ENCODE data around the gene RAP1B. TPM values are rescaled to one million over a fixed set of nuclear protein-coding genes. Genes with fewer than 3 reads are reported as not detected.

The RAP1B gene
- total RNA-seq, 1 donor from 2014 or later, result 139 TPM

DNA sequence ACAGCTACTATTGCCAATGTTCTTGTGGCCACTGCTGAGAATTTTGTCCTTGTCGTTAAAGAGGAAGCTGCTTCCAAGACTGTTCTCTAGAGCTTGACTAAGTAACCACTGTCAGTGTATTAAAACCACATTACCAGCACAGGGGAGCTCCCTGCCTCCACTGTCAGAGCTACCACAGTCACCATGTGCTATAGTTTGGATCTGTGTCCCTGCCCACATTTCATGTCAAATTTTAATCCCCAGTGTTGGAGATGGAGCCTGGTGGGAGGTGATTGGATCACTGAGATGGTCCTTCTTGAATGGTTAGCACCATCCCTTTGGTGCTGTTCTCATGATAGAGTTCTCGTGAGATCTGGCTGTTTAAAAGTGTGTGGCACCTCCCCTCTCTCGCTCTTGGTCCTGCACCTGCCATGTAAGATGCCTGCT, 23.2 kb upstream of the RAP1B start:
- TF ChIP-seq CTCF (conservative IDR thresholded peaks at IDR 0.05; ENCODE audit: low read depth, low read length), result no peak
- no peak overlapping the region for H3K4me3 ChIP-seq (ENCODE audit: low read depth, low read length)
- DNase-seq (ENCODE audit: low read depth), result no peak

GRCh38 chr12:68589194-68589593, 21.5 kb upstream of the RAP1B start:
- no peak overlapping the region for H3K4me3 ChIP-seq (ENCODE audit: low read depth, low read length)
- DNase-seq (ENCODE audit: low read depth), result no peak
- no peak for TF ChIP-seq CTCF (conservative IDR thresholded peaks at IDR 0.05; ENCODE audit: low read depth, low read length)

DNA sequence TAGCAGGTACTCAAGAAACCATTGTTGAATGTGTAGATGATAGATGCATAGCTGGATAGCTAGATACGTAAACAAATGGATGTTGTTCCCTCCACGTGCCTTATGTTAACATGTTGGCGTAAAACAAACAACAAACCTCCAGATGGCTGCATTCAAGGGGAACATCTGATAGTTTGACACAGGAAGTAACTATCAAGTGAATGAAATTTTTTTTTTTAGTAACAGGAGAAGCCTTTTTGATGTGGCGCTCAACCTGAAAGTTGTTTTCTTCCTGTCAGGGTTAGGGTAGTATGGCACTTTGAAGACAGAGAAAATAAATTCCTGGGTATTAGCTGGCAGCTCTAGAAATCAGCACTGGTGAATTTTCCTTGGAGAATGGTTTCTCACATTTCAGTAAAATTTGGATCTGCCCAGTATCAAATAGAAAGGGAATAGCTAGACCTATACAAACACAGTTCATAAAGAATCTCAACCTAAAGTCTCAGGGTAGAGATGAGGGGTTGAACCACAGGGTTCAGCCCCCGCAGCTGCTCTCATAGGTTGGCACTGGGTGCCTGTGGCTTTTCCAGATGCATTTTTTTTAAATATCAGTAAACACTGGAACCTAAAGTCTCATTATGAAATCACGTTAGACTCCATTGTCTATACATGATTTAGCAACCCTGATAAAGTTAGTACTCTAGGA, 18.8 kb upstream of the RAP1B start:
- no peak for DNase-seq (ENCODE audit: low read depth)
- no peak for TF ChIP-seq CTCF (conservative IDR thresholded peaks at IDR 0.05; ENCODE audit: low read depth, low read length)
- no peak overlapping the region for H3K4me3 ChIP-seq (ENCODE audit: low read depth, low read length)

- no peak overlapping the region for H3K4me3 ChIP-seq (ENCODE audit: low read depth, low read length)
- no peak for DNase-seq (ENCODE audit: low read depth)
- TF ChIP-seq CTCF (conservative IDR thresholded peaks at IDR 0.05; ENCODE audit: low read depth, low read length), result no peak
These were observed 15.5 kb upstream of the RAP1B start for GRCh38 chr12:68595241-68595640.

DNA sequence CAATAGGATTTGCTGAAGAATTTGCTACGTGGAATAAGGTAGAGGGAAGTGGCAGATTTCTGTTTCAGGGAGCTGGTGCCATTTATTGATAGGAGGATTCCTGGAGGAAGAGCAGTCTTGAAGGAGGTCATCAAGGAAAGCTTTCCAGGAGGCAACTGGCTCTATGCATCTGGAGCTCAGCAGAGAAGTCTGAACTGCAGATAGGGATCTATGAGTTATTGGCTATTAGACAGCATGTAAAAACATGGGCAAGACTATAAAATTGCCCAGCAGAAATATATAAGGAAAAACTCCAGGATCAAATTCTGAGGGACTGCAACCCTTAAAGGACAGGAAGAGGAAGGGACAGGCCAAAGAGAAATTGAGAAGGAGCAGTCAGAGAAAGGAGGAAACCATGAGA, 8.9 kb upstream of the RAP1B start:
- TF ChIP-seq CTCF (conservative IDR thresholded peaks at IDR 0.05; ENCODE audit: low read depth, low read length), result no peak
- DNase-seq (ENCODE audit: low read depth), result no peak
- H3K4me3 ChIP-seq (ENCODE audit: low read depth, low read length), result no peak overlapping the region

DNA sequence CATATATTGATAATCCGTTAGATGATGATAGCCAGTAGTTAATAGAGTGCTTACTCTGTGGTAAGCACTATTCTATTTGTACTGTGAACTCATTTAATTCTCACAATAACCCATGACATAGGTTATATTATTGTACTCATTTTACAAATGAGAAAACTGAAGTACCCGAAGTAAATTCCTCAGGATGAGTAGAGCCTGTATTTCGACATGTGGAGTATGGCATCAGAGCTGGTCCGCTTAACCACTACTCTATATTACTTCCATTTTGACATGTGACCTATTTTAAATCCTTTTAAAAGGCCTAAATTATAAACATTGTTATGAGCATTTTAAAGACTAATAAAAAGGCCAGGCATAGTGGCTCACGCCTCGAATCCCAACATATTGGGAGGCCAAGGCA, 8.0 kb upstream of the RAP1B start:
- no peak for DNase-seq (ENCODE audit: low read depth)
- no peak overlapping the region for H3K4me3 ChIP-seq (ENCODE audit: low read depth, low read length)
- no peak for TF ChIP-seq CTCF (conservative IDR thresholded peaks at IDR 0.05; ENCODE audit: low read depth, low read length)

- H3K4me3 ChIP-seq (ENCODE audit: low read depth, low read length), result no peak overlapping the region
- DNase-seq (ENCODE audit: low read depth), result no peak
- no peak for TF ChIP-seq CTCF (conservative IDR thresholded peaks at IDR 0.05; ENCODE audit: low read depth, low read length)
These were observed 2.5 kb upstream of the RAP1B start for GRCh38 chr12:68608191-68608590.

Data from epithelial cell of proximal tubule (primary cell).